Measurements from ENCODE around the gene NARS2.
"Not testable (repeated sequence)": the region's sequence is repeated elsewhere in the genome, so short reads cannot be mapped to it uniquely, and the experiment has no call there.

DNA sequence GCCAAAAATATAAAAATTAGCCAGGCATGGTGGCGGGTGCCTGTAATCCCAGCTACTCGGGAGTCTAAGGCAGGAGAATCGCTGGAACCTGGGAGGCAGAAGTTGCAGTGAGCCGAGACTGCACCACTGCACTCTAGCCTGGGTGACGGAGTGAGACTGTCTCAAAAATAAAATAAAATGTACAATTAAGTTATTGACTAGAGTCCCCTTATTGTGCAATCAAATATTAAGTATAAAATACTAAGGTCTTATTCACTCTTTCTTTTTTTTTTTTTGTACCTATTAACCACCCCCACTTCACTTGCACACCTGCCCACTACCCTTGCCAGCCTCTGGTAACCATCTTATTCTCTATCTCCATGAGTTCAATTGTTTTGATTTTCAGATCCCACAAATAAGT lies 61.6 kb downstream of the NARS2 start:
- not testable (repeated sequence) for TF ChIP-seq ZNF274 (IDR thresholded peaks at IDR 0.05; ENCODE audit: low read depth, low read length); YY1 (IDR thresholded peaks at IDR 0.05; ENCODE audit: insufficient read depth, insufficient read length)

Data from NT2/D1 (cell line).